Measurements from ENCODE around the gene TMEM107.

DNA sequence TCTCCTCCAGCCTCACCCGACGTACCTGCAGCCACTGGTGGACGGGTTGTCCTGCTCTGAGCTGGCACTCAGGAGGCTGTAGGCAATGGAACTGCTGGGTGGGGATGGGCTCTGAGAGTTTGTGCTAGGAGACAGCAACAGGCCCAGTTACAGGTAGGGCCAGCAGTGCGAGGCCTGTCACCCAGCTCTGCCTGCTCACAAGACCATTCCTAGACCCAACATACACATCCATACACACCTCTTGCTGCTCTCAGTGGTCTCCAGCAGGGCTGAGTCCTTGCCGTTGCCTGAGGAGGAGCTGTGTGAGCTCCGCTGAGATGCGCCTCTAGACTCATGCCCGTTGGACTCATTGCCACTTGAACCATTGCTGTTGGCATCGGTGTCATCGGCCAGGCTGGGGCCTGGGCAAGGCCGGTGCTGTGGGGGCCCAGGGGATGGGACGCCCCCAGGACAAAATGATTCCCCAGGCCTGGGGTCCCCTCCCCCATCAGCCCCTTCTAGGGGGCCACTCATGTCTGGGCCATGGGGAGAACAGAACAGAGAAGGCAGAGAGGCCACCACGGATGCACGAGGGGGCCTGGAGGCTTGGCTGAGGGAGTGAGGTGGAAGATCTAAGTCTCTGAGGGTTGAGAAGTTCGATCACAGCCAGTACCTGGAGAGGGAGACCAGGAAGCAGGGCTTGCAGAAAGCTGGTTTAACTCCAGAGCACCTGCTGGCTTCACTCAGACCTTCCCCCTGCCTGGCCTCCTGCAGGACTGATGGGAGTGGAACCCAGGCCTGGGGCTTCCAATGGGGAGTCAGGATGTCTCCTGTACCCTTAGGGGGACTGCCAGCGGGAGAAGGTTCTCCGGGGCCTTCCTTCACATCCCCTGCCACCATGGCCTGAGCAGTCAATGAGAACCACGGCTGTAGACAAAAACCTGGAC lies 25.7 kb downstream of the TMEM107 start:
- TF ChIP-seq POLR2A (IDR thresholded peaks at IDR 0.05), result no peak
- TF ChIP-seq, protein P1, sequence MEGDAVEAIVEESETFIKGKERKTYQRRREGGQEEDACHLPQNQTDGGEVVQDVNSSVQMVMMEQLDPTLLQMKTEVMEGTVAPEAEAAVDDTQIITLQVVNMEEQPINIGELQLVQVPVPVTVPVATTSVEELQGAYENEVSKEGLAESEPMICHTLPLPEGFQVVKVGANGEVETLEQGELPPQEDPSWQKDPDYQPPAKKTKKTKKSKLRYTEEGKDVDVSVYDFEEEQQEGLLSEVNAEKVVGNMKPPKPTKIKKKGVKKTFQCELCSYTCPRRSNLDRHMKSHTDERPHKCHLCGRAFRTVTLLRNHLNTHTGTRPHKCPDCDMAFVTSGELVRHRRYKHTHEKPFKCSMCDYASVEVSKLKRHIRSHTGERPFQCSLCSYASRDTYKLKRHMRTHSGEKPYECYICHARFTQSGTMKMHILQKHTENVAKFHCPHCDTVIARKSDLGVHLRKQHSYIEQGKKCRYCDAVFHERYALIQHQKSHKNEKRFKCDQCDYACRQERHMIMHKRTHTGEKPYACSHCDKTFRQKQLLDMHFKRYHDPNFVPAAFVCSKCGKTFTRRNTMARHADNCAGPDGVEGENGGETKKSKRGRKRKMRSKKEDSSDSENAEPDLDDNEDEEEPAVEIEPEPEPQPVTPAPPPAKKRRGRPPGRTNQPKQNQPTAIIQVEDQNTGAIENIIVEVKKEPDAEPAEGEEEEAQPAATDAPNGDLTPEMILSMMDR (IDR thresholded peaks at IDR 0.05), result no peak
